ENCODE measurements around the gene RTL9. TPM values are rescaled to one million over a fixed set of nuclear protein-coding genes. Genes with fewer than 3 reads are reported as not detected.
"Not testable (repeated sequence)": the region's sequence is repeated elsewhere in the genome, so short reads cannot be mapped to it uniquely, and the experiment has no call there.

The RTL9 gene
- total and polyA plus RNA-seq, 9 donors, result 0.38 to 5.9 (median 1.5) TPM

GRCh38 chrX:110403441-110404238 lies 45.0 kb downstream of the RTL9 start:
- H3K9me3 ChIP-seq, result no peaks in the 10 kb centered on the region
- H3K4me3 ChIP-seq, result no peak overlapping the region
- H3K4me1 ChIP-seq (ENCODE audit: insufficient read depth), result no peaks in the 10 kb centered on the region
- TF ChIP-seq EP300 (IDR thresholded peaks at IDR 0.05) (no peak), CTCF (IDR thresholded peaks at IDR 0.05) (no peak), POLR2A (IDR thresholded peaks at IDR 0.05) (no peak)
- H3K27ac ChIP-seq, result no peak overlapping the region
- H3K27me3 ChIP-seq, result no peaks in the 10 kb centered on the region
- WGBS, 3 donors, result 71 to 72% (median 71%) methylated on average over 15 of the region's 15 CpGs
- intact Hi-C loops (cut with DNase I), result loop anchor here in 1 of 4 donors (5.0 kb wide), 1 partner anchor 246 kb away; no protein-coding TSS in a partner anchor
- no peaks in the 10 kb centered on the region for H3K36me3 ChIP-seq
- no peak for DNase-seq

DNA sequence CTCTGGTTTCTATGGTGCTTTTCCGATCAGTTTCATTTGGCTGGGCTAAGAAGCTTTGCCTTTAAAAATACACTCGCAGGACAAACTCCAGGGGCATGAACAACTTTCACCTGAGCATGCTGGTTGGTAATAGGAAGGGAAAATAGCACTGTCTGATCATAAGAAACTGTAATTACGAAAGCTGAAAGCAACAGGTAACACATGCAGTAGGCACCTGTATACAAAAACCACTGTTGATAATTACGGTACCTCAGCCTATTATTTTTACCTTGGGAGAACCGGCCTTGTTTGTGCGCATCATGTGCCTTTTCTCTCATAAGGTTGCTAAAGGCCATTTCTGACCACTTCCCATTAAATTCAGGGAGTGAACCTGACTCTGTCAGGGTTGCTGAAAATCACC lies 45.7 kb downstream of the RTL9 start:
- Histone ChIP-seq H3K36me3 (no peaks in the 10 kb centered on the region), H3K4me1 (ENCODE audit: insufficient read depth) (peaks cover under 1% of the 10 kb centered on the region), H3K27me3 (no peaks in the 10 kb centered on the region), H3K27ac (no peak overlapping the region), H3K4me3 (no peak overlapping the region), H3K9me3 (no peaks in the 10 kb centered on the region)
- 78 to 81% (median 81%) methylated on average over 6 of the region's 6 CpGs for WGBS, 3 donors
- TF ChIP-seq CTCF (IDR thresholded peaks at IDR 0.05), result no peak
- TF ChIP-seq EP300 (IDR thresholded peaks at IDR 0.05), result no peak
- intact Hi-C loops (cut with DNase I), result loop anchor here in 1 of 4 donors (5.0 kb wide), 1 partner anchor 247 kb away; no protein-coding TSS in a partner anchor
- no peak for DNase-seq

- WGBS, 3 donors, result 89 to 96% (median 90%) methylated on average over 7 of the region's 7 CpGs
- intact Hi-C loops (cut with DNase I), result loop anchor here in 1 of 4 donors (2.0 kb wide), 1 partner anchor 59 kb away; a partner anchor contains a TSS
Observed at GRCh38 chrX:110406250-110406649, 47.6 kb downstream of the RTL9 start.

GRCh38 chrX:110406822-110407221 lies 48.2 kb downstream of the RTL9 start:
- intact Hi-C loops (cut with DNase I), result loop anchor here in 1 of 4 donors (2.0 kb wide), 1 partner anchor 60 kb away; a partner anchor contains a TSS

More at GRCh38 chrX:110406250-110406649, 47.6 kb downstream of the RTL9 start:
- H3K27me3 ChIP-seq; H3K4me1 ChIP-seq (ENCODE audit: insufficient read depth); H3K27ac ChIP-seq; H3K4me3 ChIP-seq; DNase-seq; H3K36me3 ChIP-seq; H3K9me3 ChIP-seq: not testable (repeated sequence)

DNA sequence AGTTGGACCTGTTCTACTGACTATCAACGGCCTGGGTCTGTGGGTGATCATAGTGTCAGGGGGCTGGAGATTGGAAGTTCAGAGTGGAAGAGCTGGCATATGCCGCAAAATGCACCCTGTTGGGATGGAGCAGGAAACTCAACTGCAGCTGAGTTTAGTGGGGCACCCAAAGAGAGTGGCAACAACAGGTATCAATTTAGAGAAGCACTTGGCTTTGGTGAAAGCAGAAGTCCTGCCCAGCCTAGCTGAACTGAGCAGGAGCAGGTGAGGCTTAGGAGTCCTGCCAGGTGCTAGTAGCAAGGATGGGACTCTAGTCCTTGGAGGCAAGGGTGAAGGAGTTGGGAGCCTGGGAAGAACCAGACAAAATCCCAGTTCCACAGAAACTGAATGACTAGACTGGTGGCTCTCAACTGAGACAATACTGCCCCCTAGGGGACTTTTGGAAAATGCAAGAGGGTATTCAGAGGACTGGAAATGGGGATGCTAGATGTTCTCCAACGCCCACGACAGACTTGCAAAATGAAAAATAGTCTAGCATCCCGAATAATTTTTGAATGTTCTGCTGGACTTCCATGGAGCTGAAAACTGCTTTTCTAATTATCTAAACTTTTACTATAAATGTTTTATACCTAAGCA lies 49.4 kb downstream of the RTL9 start:
- Histone ChIP-seq H3K36me3 (no peaks in the 10 kb centered on the region), H3K27me3 (no peaks in the 10 kb centered on the region), H3K9me3 (no peaks in the 10 kb centered on the region), H3K4me3 (no peak overlapping the region), H3K4me1 (ENCODE audit: insufficient read depth) (peaks cover 1% of the 10 kb centered on the region), H3K27ac (no peak overlapping the region)
- DNase-seq, result peak in 3 of 5 donors; percentile 34 to 66 (median 40)
- peak; percentile 46 to 66 (median 57) for TF ChIP-seq CTCF (IDR thresholded peaks at IDR 0.05)
- TF ChIP-seq EP300 (IDR thresholded peaks at IDR 0.05), result no peak
- WGBS, 3 donors, result 30 to 38% (median 32%) methylated on average over 5 of the region's 5 CpGs
- intact Hi-C loops (cut with DNase I), result loop anchor here in 1 of 4 donors (2.0 kb wide), 1 partner anchor 61 kb away; a partner anchor contains a TSS

More at GRCh38 chrX:110406822-110407221, 48.2 kb downstream of the RTL9 start:
- H3K36me3 ChIP-seq, result no peaks in the 10 kb centered on the region
- H3K4me3 ChIP-seq, result no peak overlapping the region
- no peak for DNase-seq
- H3K27me3 ChIP-seq, result no peaks in the 10 kb centered on the region
- TF ChIP-seq EP300 (IDR thresholded peaks at IDR 0.05), result no peak
- no peak overlapping the region for H3K27ac ChIP-seq
- no peaks in the 10 kb centered on the region for H3K9me3 ChIP-seq
- H3K4me1 ChIP-seq (ENCODE audit: insufficient read depth), result peaks cover 1% of the 10 kb centered on the region
- 76 to 84% (median 78%) methylated on average over 4 of the region's 4 CpGs for WGBS, 3 donors

Small RNA genes lying within 50 kb of the gene (small RNA-seq; reads per million reads assigned to genes)
- not detected for gene GNG5P2

Other genes with a start within 250 kb of the RTL9 start
- 10 to 100 TPM in 4 of 7 donors, 1 to 10 TPM in 3; 6.0 to 19.2 (median 13.2) TPM for gene AMMECR1, start 40.8 kb upstream of the RTL9 start, total RNA-seq
- gene AMMECR1, start 40.8 kb upstream of the RTL9 start, polyA plus RNA-seq, result 10 to 100 TPM in 1 of 2 donors, 1 to 10 TPM in 1; 3.9 to 12.3 TPM